HCT116 (cell line): ENCODE results near the gene LAMA1.

Experiments
- EGR1 ChIP-seq: IDR thresholded peaks from 2 replicates; pipeline ENCODE4 v1.6.1; 2012; ENCODE audit warnings: low read depth
- ELF1 ChIP-seq: IDR thresholded peaks from 2 replicates; pipeline ENCODE4 v1.6.1; 2012; ENCODE audit warnings: low read depth, borderline replicate concordance
- JUND ChIP-seq: IDR thresholded peaks from 2 replicates; pipeline ENCODE4 v1.6.1; 2012
- POLR2A ChIP-seq: IDR thresholded peaks from 2 replicates; pipeline ENCODE4 v1.7.0; 2011; ENCODE audit warnings: borderline replicate concordance; ENCODE audit not compliant: insufficient read depth, insufficient read length; ENCODE audit errors: extremely low read depth
- TF ChIP-seq, protein P1 (sequence below), 3 experiments: fragments of 200-600 bp in 1 of 3; sonication (generic) in 1 of 3; IDR thresholded peaks in 2 of 3; conservative IDR thresholded peaks in 1 of 3; 2 replicates each; pipeline ENCODE4 v1.5.1; 2012 to 2017; ENCODE audit warnings: low read depth in 2 of 3, low read length in 2 of 3, antibody characterized with exemption in 1 of 3, borderline replicate concordance in 1 of 3, control low read depth in 1 of 3, mild to moderate bottlenecking in 1 of 3, mixed read lengths in 1 of 3, mixed run types in 1 of 3, moderate library complexity in 1 of 3; ENCODE audit not compliant: insufficient read depth in 1 of 3

DNA sequence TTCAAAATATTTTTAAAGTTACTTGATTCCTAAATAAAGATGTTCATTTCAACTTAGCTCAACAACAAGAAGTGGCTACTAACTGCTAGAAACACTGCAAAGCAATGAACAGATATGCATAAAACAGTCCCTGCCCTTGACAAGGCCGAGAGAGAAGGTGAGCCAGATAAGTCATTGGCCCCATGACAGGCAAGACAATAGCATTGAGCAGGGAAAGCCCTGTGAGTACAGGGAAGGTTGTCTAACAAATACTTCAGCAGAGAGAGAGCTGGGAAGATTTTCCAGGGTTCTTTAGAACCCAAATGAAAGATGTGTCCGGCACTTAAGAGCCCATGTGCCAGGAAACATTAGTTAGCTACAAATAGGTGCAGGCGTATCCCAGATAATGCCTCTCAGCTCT, 4.7 kb downstream of the LAMA1 start:
- TF ChIP-seq JUND: no peak
- TF ChIP-seq, protein P1, sequence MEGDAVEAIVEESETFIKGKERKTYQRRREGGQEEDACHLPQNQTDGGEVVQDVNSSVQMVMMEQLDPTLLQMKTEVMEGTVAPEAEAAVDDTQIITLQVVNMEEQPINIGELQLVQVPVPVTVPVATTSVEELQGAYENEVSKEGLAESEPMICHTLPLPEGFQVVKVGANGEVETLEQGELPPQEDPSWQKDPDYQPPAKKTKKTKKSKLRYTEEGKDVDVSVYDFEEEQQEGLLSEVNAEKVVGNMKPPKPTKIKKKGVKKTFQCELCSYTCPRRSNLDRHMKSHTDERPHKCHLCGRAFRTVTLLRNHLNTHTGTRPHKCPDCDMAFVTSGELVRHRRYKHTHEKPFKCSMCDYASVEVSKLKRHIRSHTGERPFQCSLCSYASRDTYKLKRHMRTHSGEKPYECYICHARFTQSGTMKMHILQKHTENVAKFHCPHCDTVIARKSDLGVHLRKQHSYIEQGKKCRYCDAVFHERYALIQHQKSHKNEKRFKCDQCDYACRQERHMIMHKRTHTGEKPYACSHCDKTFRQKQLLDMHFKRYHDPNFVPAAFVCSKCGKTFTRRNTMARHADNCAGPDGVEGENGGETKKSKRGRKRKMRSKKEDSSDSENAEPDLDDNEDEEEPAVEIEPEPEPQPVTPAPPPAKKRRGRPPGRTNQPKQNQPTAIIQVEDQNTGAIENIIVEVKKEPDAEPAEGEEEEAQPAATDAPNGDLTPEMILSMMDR (IDR thresholded peaks at IDR 0.05 in 2 of 3, conservative IDR thresholded peaks at IDR 0.05 in 1 of 3; ENCODE audit: borderline replicate concordance in 1 of 3, insufficient read depth in 1 of 3, low read depth in 2 of 3, low read length in 2 of 3): no peak
- TF ChIP-seq POLR2A: no peak
- no peak for TF ChIP-seq EGR1
- TF ChIP-seq ELF1: no peak
